ENCODE data around the gene HK2. TPM values are rescaled to one million over a fixed set of nuclear protein-coding genes. Genes with fewer than 3 reads are reported as not detected.
"Not testable (repeated sequence)": the region's sequence is repeated elsewhere in the genome, so short reads cannot be mapped to it uniquely, and the experiment has no call there.

The HK2 gene
- polyA plus RNA-seq, 2 of the 4 experiments (the other 2 are of a cell fraction): 0.37 to 1.2 TPM

DNA sequence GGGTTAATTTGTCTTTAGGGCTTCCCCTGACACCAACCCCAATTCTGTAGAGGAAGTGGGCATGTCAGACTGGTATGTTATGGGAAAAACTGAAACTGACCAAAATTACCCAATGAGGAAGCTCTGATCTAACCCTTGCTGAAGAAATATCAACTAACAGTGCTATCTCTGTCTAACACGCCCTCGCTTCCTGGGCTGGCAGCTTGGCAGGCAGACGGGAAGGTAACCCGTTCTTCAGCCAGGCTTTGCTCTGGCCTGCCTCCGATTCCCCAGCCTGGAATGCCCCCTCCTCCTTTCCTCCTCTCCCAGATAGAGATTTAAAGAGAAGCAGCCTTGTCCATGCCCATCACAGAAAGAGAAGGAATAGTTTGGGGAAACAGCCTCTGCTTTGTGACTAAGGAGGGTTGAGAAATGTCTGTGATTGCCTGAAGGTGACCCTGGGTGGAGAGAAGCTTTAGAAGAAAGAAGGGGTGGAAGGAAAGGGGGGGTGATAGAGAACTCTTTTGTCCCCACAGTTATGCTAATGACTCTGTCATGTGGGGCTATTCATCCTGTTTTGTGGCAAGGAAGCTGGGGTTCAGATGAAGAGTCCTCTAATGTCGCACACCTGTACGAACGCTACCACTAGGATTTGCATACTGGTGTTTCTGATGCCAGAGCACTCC, 15.4 kb downstream of the HK2 start (continued):
- TF ChIP-seq RAD21 (conservative IDR thresholded peaks at IDR 0.05 in 1 of 2, IDR thresholded peaks at IDR 0.05 in 1 of 2): no peak
- TF ChIP-seq ESRRA (IDR thresholded peaks at IDR 0.05; ENCODE audit: borderline replicate concordance, low read length): no peak
- TF ChIP-seq HOXB13 (CRISPR knock-in tag; IDR thresholded peaks at IDR 0.05; ENCODE audit: low read depth): no peak
- TF ChIP-seq, protein P1, sequence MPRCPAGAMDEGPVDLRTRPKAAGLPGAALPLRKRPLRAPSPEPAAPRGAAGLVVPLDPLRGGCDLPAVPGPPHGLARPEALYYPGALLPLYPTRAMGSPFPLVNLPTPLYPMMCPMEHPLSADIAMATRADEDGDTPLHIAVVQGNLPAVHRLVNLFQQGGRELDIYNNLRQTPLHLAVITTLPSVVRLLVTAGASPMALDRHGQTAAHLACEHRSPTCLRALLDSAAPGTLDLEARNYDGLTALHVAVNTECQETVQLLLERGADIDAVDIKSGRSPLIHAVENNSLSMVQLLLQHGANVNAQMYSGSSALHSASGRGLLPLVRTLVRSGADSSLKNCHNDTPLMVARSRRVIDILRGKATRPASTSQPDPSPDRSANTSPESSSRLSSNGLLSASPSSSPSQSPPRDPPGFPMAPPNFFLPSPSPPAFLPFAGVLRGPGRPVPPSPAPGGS (IDR thresholded peaks at IDR 0.05): no peak

GRCh38 chr2:74850496-74851190, 16.7 kb downstream of the HK2 start:
- no peak for ATAC-seq
- no peak for DNase-seq (ENCODE audit: low read depth in 1 of 2, low spot score in 1 of 2)
- FAIRE-seq: no peak
- H3K4me2 ChIP-seq: no peak overlapping the region
- no peak overlapping the region for H3K4me3 ChIP-seq
- ChIA-PET CTCF (interaction anchor here (0.9 to 5.1 kb wide), 4 partner anchors 14 to 262 kb away, joined by 3 to 32 read pairs (median 4); no protein-coding TSS in a partner anchor), POLR2A (no interaction called here)
- H3K4me1 ChIP-seq: peaks cover 6% of the 10 kb centered on the region
- WGBS (ENCODE audit: missing lambda C conversion rate): 70% methylated on average over 3 of the region's 3 CpGs
- no peaks in the 10 kb centered on the region for H3K9me3 ChIP-seq
- TF ChIP-seq NFE2L2 (conservative IDR thresholded peaks at IDR 0.05; ENCODE audit: low read length): no peak
- no peak for TF ChIP-seq ESRRA (IDR thresholded peaks at IDR 0.05; ENCODE audit: borderline replicate concordance, low read length)
- TF ChIP-seq, protein P2, sequence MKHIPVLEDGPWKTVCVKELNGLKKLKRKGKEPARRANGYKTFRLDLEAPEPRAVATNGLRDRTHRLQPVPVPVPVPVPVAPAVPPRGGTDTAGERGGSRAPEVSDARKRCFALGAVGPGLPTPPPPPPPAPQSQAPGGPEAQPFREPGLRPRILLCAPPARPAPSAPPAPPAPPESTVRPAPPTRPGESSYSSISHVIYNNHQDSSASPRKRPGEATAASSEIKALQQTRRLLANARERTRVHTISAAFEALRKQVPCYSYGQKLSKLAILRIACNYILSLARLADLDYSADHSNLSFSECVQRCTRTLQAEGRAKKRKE (CRISPR knock-in tag; IDR thresholded peaks at IDR 0.05; ENCODE audit: low read depth): no peak
- no peak overlapping the region for H3K27ac ChIP-seq

- no peak for FAIRE-seq
- Histone ChIP-seq H3K9me3 (no peaks in the 10 kb centered on the region), H3K4me1 (peaks cover 4% of the 10 kb centered on the region), H3K27ac (no peak overlapping the region), H3K4me2 (no peak overlapping the region), H3K4me3 (no peak overlapping the region)
- POLR2A ChIA-PET: no interaction called here
- no peak for ATAC-seq
- WGBS (ENCODE audit: missing lambda C conversion rate): 62% methylated on average over 8 of the region's 8 CpGs
- DNase-seq (ENCODE audit: low read depth in 1 of 2, low spot score in 1 of 2): no peak
- TF ChIP-seq, protein P2 (CRISPR knock-in tag; IDR thresholded peaks at IDR 0.05; ENCODE audit: low read depth): no peak
- no peak for TF ChIP-seq ZSCAN20 (CRISPR knock-in tag; IDR thresholded peaks at IDR 0.05)
- no peak for TF ChIP-seq BHLHE40 (IDR thresholded peaks at IDR 0.05; ENCODE audit: low read depth, low read length)
- TF ChIP-seq CBX2 (IDR thresholded peaks at IDR 0.05; ENCODE audit: borderline replicate concordance, low read depth): no peak
- no peak for TF ChIP-seq RAD21 (conservative IDR thresholded peaks at IDR 0.05 in 1 of 2, IDR thresholded peaks at IDR 0.05 in 1 of 2)
- no peak for TF ChIP-seq ZFP36 (IDR thresholded peaks at IDR 0.05; ENCODE audit: borderline replicate concordance, partially characterized antibody)
- TF ChIP-seq CEBPB (IDR thresholded peaks at IDR 0.05): no peak
- TF ChIP-seq, protein P3, sequence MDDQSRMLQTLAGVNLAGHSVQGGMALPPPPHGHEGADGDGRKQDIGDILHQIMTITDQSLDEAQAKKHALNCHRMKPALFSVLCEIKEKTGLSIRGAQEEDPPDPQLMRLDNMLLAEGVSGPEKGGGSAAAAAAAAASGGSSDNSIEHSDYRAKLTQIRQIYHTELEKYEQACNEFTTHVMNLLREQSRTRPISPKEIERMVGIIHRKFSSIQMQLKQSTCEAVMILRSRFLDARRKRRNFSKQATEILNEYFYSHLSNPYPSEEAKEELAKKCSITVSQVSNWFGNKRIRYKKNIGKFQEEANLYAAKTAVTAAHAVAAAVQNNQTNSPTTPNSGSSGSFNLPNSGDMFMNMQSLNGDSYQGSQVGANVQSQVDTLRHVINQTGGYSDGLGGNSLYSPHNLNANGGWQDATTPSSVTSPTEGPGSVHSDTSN (IDR thresholded peaks at IDR 0.05): no peak
- TF ChIP-seq, protein P1 (IDR thresholded peaks at IDR 0.05): no peak
- no peak for TF ChIP-seq NPAS2 (CRISPR knock-in tag; IDR thresholded peaks at IDR 0.05; ENCODE audit: borderline replicate concordance)
- TF ChIP-seq ELK1 (IDR thresholded peaks at IDR 0.05; ENCODE audit: low read depth, low read length): no peak
- no peak for TF ChIP-seq SREBF2 (IDR thresholded peaks at IDR 0.05)
- no peak for TF ChIP-seq ZC3H11A (IDR thresholded peaks at IDR 0.05)
- TF ChIP-seq KDM1A (IDR thresholded peaks at IDR 0.05; ENCODE audit: low read depth): no peak
- TF ChIP-seq JUNB (IDR thresholded peaks at IDR 0.05): no peak
- no peak for TF ChIP-seq ESRRA (IDR thresholded peaks at IDR 0.05; ENCODE audit: borderline replicate concordance, low read length)
- CTCF ChIA-PET: interaction anchor here (0.9 to 5.1 kb wide), 3 partner anchors 14 to 263 kb away, joined by 3 to 32 read pairs (median 4); no protein-coding TSS in a partner anchor
Measured at GRCh38 chr2:74851191-74851566, 17.3 kb downstream of the HK2 start.

- WGBS (ENCODE audit: missing lambda C conversion rate): 85% methylated on average over 8 of the region's 8 CpGs
- H3K4me1 ChIP-seq; H3K4me2 ChIP-seq; POLR2A ChIA-PET; ATAC-seq; H3K9me3 ChIP-seq; FAIRE-seq; DNase-seq (ENCODE audit: low read depth in 1 of 2, low spot score in 1 of 2); H3K4me3 ChIP-seq; H3K27ac ChIP-seq: not testable (repeated sequence)
- CTCF ChIA-PET: interaction anchor here (0.9 to 3.9 kb wide), 4 partner anchors 17 to 164 kb away, joined by 3 to 23 read pairs (median 6); no protein-coding TSS in a partner anchor
Measured at GRCh38 chr2:74853360-74853759, 19.4 kb downstream of the HK2 start.

Measured in A549 (cell line).